ENCODE results near the gene RNF213.

DNA sequence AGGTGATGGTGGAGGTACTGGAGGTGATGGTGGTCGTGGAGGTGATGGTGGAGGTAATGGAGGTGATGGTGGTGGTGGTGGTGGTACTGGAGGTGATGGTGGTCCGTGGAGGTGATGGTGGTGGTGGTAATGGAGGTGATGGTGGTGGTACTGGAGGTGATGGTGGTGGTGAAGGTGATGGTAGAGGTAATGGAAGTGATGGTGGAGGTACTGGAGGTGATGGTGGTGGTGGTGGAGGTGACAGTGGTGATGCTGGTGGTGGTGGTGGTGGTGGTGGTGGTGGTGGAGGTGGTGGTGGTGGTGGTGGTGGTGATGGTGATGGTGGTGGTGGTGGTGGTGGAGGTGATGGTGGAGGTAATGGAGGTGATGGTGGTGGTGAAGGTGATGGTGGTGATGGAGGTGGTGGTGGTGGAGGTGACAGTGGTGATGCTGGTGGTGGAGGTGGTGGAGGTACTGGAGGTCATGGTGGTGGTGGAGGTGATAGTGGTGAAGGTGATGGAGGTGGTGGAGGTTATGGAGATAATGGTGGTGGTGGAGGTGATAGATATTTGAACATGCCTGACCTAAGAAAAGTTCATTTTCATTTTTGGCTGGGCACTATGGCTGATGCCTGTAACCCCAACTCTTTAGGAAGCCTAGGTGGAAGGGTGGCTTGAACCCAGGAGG is 55.0 kb downstream of the RNF213 start:
- TF ChIP-seq, protein P1, sequence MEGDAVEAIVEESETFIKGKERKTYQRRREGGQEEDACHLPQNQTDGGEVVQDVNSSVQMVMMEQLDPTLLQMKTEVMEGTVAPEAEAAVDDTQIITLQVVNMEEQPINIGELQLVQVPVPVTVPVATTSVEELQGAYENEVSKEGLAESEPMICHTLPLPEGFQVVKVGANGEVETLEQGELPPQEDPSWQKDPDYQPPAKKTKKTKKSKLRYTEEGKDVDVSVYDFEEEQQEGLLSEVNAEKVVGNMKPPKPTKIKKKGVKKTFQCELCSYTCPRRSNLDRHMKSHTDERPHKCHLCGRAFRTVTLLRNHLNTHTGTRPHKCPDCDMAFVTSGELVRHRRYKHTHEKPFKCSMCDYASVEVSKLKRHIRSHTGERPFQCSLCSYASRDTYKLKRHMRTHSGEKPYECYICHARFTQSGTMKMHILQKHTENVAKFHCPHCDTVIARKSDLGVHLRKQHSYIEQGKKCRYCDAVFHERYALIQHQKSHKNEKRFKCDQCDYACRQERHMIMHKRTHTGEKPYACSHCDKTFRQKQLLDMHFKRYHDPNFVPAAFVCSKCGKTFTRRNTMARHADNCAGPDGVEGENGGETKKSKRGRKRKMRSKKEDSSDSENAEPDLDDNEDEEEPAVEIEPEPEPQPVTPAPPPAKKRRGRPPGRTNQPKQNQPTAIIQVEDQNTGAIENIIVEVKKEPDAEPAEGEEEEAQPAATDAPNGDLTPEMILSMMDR (IDR thresholded peaks at IDR 0.05): no peak
- no peak for TF ChIP-seq POLR2A (IDR thresholded peaks at IDR 0.05)
